GM21528 (cell line): ENCODE data around the gene NPAS3.

Experiments used
- ATAC-seq: cut with Tn5 transposase; IDR thresholded peaks from one replicate; pipeline ENCODE4 v1.9.1; 2021; ENCODE audit warnings: mild to moderate bottlenecking, moderate library complexity; ENCODE audit not compliant: unreplicated experiment, low FRiP score

Gene NPAS3

DNA sequence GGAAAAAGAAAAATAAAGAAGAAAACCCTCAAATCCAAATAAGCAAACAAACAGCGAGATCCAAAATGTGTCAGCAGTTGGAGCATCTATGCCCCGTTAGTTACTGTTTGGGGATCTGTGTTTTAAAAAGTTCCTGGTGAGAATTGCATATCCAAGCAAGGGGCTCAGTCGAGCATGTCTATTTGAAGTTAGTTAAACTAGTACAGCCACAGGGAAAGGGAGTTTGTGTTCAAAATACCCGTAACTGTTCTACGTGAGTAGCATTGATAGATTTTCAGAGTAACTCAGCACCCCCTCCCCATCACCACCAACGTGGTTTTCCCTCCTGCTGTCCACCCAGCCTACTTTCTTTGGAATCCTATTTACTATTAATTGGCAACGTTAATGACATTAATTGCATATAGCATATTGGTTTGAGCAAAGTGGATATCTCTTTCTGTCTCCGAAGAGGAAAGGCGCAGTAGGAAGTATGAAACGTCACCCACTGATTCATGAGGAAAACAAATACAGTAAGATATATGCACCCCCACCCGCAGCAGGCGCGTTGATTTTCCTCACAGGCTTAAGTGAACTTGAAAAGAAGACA lies 1.5 kb downstream of the NPAS3 start:
- no peak for ATAC-seq

- no peak for ATAC-seq
Observed at GRCh38 chr14:32940711-32941667, 2.3 kb downstream of the NPAS3 start.

- ATAC-seq: no peak
Observed at GRCh38 chr14:32941668-32942065, 3.0 kb downstream of the NPAS3 start.

GRCh38 chr14:32947081-32947480 lies 8.4 kb downstream of the NPAS3 start:
- ATAC-seq: no peak

GRCh38 chr14:32947792-32948191 lies 9.1 kb downstream of the NPAS3 start:
- no peak for ATAC-seq

DNA sequence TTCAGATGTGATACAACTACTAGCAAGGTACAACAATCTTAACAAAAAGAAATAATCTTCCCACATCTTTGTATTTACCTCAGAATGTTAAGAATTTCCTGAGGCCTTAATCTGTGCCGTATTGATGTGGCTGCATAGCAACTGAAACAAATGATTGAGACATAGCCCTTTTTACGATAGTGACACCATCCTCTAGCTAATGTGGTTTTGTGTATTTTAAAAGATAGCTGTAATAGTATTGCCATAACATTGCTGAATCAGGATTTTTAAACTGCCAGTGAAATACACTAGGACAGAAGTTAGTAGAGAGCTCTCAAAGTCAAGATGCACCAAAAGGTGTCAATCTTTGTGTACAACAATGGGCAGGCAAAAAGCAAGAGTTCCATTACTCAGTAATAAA lies 11.9 kb downstream of the NPAS3 start:
- ATAC-seq: no peak

DNA sequence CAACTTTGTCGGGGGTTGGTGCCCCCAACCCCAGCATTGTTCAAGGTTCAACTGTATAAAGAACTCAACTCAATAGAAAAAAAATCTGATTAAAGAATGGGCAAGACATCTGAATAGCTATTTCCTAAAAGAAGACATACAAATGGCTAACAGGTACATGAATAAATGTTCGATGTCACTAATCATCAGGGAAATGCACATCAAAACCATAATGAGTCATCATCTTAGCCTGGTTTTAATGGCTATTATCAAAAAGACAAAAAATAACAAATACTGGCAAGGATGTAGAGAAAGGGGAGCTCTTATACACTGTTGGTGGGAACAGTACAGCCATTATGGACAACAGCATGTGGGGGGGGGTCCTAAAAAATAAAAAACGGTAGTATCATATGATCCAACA lies 28.7 kb downstream of the NPAS3 start:
- ATAC-seq: no peak

DNA sequence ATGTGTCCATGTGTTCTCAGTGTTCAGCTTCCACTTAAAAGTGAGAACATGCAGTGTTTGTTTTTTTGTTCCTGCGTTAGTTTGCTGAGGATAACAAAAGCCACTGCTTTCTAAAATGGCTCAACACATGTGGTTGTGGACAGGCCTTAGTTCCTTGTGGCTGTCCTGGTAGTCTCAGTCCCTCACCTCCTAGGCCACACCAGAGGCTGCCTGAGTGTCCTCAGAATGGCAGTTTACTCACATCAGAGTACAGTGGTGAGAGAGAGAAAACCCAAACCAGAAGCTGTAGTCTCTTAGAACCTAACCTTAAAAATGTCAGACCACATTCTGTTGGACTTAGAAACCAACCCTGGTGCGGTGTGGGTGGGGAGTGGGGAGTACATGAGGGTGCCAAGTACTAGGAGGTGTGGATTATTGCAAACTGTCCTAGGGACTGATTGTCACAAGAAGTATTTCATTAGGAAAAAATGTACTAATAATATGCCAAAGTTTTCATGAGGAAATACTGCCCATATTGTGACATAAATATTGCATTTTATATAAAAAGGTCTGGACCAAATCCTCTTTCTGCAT lies 30.4 kb downstream of the NPAS3 start:
- no peak for ATAC-seq

- ATAC-seq: no peak
Observed at GRCh38 chr14:32977913-32978312, 39.2 kb downstream of the NPAS3 start.

GRCh38 chr14:32978691-32979255 lies 40.1 kb downstream of the NPAS3 start:
- ATAC-seq: no peak

GRCh38 chr14:32980178-32980901 lies 41.7 kb downstream of the NPAS3 start:
- no peak for ATAC-seq

- no peak for ATAC-seq
Observed at GRCh38 chr14:32980902-32981501, 42.3 kb downstream of the NPAS3 start.

DNA sequence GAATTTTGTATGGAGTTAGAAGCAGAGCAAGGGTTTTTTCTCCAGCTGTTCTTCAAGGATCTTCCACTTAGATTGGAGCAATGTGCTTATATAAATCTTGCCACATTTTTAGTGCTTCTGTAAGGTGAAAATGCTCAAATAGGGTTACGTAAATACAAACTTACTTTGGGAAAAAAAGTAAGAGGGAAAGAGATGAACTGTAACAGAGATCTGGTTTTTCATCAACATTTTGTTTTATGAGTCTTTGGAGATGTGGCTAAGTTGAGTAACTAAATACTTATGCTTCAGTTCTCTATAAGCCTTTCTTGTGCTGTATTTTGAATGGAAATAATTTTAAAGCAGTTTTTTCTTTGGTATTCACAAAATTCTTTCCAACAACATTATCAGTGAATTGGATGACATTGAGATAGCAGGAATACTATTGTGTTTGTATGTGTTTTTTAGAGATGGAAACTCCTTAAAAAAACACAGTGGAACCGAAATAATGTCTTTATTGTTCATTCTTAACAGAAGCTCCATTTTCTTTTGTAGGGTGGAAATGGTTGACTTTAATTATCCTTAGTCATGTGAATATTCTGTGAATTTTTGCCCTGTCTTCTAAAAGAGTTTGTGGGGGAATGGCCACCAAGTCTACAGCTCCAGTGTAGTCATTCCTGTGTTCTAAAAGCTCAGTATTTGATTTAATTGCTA lies 45.7 kb downstream of the NPAS3 start:
- no peak for ATAC-seq

- ATAC-seq: no peak
Observed at GRCh38 chr14:32985866-32986265, 47.2 kb downstream of the NPAS3 start.

DNA sequence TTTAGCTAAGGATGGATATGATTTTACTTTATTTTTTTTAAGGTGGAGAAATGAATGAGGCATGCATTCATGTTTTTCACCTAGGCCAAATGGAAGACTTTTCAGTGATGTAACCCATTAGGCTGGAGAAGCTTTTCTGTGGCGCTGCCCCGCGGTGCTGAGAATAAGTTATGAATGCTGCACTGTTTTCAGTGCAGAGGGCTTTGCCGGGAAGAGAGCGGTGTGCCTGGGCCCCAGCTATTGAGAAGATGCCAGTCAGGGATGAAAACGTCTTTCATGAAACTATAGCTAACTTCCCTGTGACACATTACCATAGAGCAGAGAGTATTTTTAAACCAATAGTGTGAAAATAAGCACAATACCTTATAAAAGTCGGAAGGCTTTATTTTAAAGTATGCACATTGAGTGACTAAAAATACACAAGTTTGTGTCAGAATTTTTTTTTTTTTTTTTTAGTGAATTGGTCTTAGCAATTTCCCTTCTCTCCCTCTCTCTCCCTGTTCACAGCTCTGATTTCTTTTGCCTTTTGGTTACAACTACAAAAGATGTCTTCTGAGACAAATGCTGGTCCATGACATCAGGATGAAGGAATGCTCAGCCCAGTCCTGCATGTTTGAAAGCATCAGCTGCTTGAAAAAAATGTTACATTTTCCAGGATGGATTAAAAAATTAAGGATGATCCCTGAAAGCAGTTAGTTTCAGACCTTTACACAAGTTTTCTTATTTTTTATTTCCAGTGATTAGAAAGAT lies 48.3 kb downstream of the NPAS3 start:
- ATAC-seq: no peak

DNA sequence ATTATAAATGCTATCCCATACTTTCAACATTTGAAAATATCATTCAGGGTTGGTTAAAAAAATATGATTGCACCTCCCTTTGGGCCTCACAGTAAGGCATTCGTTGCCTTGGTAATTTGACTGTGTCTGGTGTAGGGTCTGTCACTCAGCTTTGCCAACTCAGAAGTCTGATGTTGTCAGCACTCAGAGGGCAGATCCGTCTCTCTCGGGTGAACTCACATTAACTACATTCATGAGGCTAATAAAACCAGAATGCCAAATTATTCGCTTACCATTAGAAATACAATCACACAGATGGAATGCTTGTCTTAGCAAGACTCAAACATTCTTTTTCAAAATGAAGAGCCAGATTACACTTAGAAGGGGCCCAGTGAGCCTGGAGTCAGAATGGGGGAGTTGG lies 53.0 kb downstream of the NPAS3 start:
- no peak for ATAC-seq

DNA sequence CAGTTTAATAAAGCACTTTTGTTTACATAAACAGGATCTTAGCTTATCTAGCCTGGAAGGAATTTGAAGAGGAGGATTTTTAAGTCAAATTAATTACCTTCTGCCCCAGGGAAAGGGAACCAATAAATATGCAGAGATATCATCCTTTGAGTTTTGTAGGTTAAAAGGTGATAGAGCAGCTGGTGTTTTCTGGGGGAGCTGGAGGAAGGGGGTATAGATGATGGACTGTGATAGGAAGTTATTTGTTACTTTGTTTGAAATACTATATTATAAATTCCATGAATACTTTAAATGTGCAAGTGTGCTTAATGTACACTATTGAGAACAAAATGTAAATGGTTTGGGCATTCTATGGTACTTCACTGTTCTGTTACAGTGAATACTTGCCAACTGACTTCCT lies 55.2 kb downstream of the NPAS3 start:
- no peak for ATAC-seq

- ATAC-seq: no peak
Observed at GRCh38 chr14:32996343-32996742, 57.7 kb downstream of the NPAS3 start.

GRCh38 chr14:32998433-32998832 lies 59.8 kb downstream of the NPAS3 start:
- ATAC-seq: no peak
